ENCODE measurements around the gene B3GAT1. TPM values are rescaled to one million over a fixed set of nuclear protein-coding genes. Genes with fewer than 3 reads are reported as not detected.

The B3GAT1 gene
- total RNA-seq, 2 donors from 2014 or later = 0.13 TPM; not detected in 1

DNA sequence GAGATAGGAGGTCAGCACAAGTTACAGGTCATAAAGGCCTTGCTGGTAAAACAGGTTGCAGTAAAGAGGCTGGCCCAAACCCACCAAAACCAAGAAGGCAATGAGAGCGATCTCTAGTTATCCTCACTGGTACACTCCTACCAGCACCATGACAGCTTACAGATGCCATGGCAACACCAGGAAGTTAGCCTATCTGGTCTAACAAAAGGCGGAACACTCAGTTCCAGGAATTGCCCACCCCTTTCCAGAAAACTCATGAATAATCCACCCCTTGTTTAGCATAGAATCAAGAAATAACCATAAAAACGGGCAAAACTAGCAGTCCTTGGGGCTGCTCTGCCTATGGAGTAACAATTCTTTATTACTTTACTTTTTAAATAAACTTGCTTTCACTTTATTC lies 43.5 kb upstream of the B3GAT1 start:
- H3K9ac ChIP-seq (ENCODE audit: low read depth in 2 of 2, low read length in 2 of 2) = no peak overlapping the region
- no peaks in the 10 kb centered on the region for H3K4me1 ChIP-seq
- TF ChIP-seq, protein P1, sequence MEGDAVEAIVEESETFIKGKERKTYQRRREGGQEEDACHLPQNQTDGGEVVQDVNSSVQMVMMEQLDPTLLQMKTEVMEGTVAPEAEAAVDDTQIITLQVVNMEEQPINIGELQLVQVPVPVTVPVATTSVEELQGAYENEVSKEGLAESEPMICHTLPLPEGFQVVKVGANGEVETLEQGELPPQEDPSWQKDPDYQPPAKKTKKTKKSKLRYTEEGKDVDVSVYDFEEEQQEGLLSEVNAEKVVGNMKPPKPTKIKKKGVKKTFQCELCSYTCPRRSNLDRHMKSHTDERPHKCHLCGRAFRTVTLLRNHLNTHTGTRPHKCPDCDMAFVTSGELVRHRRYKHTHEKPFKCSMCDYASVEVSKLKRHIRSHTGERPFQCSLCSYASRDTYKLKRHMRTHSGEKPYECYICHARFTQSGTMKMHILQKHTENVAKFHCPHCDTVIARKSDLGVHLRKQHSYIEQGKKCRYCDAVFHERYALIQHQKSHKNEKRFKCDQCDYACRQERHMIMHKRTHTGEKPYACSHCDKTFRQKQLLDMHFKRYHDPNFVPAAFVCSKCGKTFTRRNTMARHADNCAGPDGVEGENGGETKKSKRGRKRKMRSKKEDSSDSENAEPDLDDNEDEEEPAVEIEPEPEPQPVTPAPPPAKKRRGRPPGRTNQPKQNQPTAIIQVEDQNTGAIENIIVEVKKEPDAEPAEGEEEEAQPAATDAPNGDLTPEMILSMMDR (IDR thresholded peaks at IDR 0.05) = no peak
- no peak for DNase-seq
- no peaks in the 10 kb centered on the region for H3K9me3 ChIP-seq
- intact Hi-C loops (cut with DNase I) = no loop called here
- no peak overlapping the region for H3K4me3 ChIP-seq
- H3K27me3 ChIP-seq = no peaks in the 10 kb centered on the region
- no peaks in the 10 kb centered on the region for H3K36me3 ChIP-seq
- no peak overlapping the region for H3K27ac ChIP-seq

DNA sequence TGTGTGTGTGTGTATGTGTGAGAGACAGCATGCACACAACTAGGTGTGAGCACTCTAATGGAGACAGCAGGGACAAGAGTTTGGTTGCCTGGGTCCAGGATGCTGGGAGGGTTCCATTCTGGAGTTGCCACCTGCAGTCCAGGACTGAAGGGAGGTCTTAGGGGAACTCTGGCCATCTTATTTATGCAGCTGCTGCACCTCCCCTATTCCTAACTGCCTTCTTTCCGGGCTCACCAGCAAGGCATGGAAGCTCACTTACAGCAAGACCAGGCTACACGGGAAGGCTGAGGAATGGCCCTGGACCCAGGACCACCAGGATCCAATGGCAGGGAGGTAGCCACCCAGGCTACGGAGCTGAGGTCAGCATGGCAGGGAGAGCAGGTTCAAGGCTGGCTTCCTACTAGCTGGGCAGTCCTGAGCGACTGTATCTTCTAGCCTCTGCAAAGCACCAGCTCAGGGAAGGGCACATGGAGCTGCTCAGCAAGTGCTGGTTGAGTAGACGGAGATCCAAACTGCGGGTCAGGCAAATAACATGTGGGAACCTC lies 42.2 kb upstream of the B3GAT1 start:
- Histone ChIP-seq H3K27me3 (no peaks in the 10 kb centered on the region), H3K9ac (ENCODE audit: low read depth in 2 of 2, low read length in 2 of 2) (no peak overlapping the region), H3K4me1 (no peaks in the 10 kb centered on the region), H3K4me3 (no peak overlapping the region), H3K27ac (no peak overlapping the region), H3K36me3 (no peaks in the 10 kb centered on the region), H3K9me3 (no peaks in the 10 kb centered on the region)
- no peak for DNase-seq
- intact Hi-C loops (cut with DNase I) = no loop called here
- TF ChIP-seq, protein P1 (IDR thresholded peaks at IDR 0.05) = no peak

- Histone ChIP-seq H3K9me3 (no peaks in the 10 kb centered on the region), H3K4me1 (no peaks in the 10 kb centered on the region), H3K36me3 (no peaks in the 10 kb centered on the region), H3K4me3 (no peak overlapping the region), H3K27me3 (no peaks in the 10 kb centered on the region), H3K9ac (ENCODE audit: low read depth in 2 of 2, low read length in 2 of 2) (no peak overlapping the region), H3K27ac (no peak overlapping the region)
- TF ChIP-seq, protein P1 (IDR thresholded peaks at IDR 0.05) = no peak
- intact Hi-C loops (cut with DNase I) = no loop called here
- no peak for DNase-seq
These were observed 41.4 kb upstream of the B3GAT1 start for GRCh38 chr11:134453441-134453840.

GRCh38 chr11:134452838-134453155 lies 40.8 kb upstream of the B3GAT1 start:
- Histone ChIP-seq H3K27me3 (no peaks in the 10 kb centered on the region), H3K36me3 (no peaks in the 10 kb centered on the region), H3K9ac (ENCODE audit: low read depth in 2 of 2, low read length in 2 of 2) (no peak overlapping the region), H3K9me3 (no peaks in the 10 kb centered on the region), H3K27ac (no peak overlapping the region), H3K4me3 (no peak overlapping the region), H3K4me1 (no peaks in the 10 kb centered on the region)
- no peak for DNase-seq
- TF ChIP-seq, protein P1 (IDR thresholded peaks at IDR 0.05) = no peak
- intact Hi-C loops (cut with DNase I) = no loop called here

GRCh38 chr11:134452026-134452837 lies 40.2 kb upstream of the B3GAT1 start:
- Histone ChIP-seq H3K27me3 (no peaks in the 10 kb centered on the region), H3K27ac (no peak overlapping the region), H3K36me3 (no peaks in the 10 kb centered on the region), H3K9ac (ENCODE audit: low read depth in 2 of 2, low read length in 2 of 2) (no peak overlapping the region), H3K9me3 (no peaks in the 10 kb centered on the region), H3K4me1 (no peaks in the 10 kb centered on the region), H3K4me3 (no peak overlapping the region)
- intact Hi-C loops (cut with DNase I) = no loop called here
- no peak for DNase-seq
- TF ChIP-seq, protein P1 (IDR thresholded peaks at IDR 0.05) = no peak

All from colonic mucosa (tissue), 4 donors.